B cell (primary cell): ENCODE results near the gene CYP4F22. TPM values are rescaled to one million over a fixed set of nuclear protein-coding genes. Genes with fewer than 3 reads are reported as not detected.

ENCODE experiments used
- ATAC-seq: fragments of 200-7000 bp; cut with Tn5 transposase; one replicate; pipeline ENCODE4 v1.10.0; 2021; ENCODE audit warnings: low read depth, mild to moderate bottlenecking, moderate number of reproducible peaks, moderate library complexity
- CTCF ChIA-PET: fragments of 350-600 bp; sonication (Branson Sonifier 250); formaldehyde crosslinking; loops from one replicate; lab custom pipeline; 2021; ENCODE audit warnings: antibody characterized with exemption, inconsistent platforms; lab: Charles Lee
- POLR2A ChIA-PET: fragments of 350-600 bp; sonication (Branson Sonifier 250); formaldehyde crosslinking; loops from one replicate; lab custom pipeline; 2021; ENCODE audit warnings: antibody characterized with exemption; lab: Charles Lee
- DNase-seq: peaks from one replicate; pipeline ENCODE4 v3.0.0; 2013
- H2AFZ ChIP-seq: 2 replicates; pipeline ENCODE4 v1.6.1; 2012; ENCODE audit warnings: mild to moderate bottlenecking, low read depth, low read length; ENCODE audit not compliant: insufficient read depth, poor library complexity, severe bottlenecking
- H3K27ac ChIP-seq, 2 donors: 1 replicate in 1 of 2; 2 replicates in 1 of 2; pipeline ENCODE4 v1.5.1; 2012 to 2013; ENCODE audit warnings: low read length in 2 of 2, mild to moderate bottlenecking in 2 of 2, moderate library complexity in 1 of 2
- H3K27me3 ChIP-seq, 4 experiments: fragments of 200-600 bp in 1 of 4; sonication (generic) in 1 of 4; replicated peaks in 1 of 4; 1 replicate in 2 of 4; 2 replicates in 2 of 4; pipeline versions ENCODE4 v1.6.1 to v1.7.0; 2013 to 2016; ENCODE audit warnings: low read length in 3 of 4, mild to moderate bottlenecking in 2 of 4, mixed read lengths in 1 of 4, moderate library complexity in 1 of 4; ENCODE audit not compliant: insufficient read depth in 4 of 4, control insufficient read depth in 3 of 4; ENCODE audit errors: control extremely low read depth in 1 of 4
- H3K36me3 ChIP-seq, 2 experiments: replicated peaks in 1 of 2; 1 replicate in 1 of 2; 2 replicates in 1 of 2; pipeline versions ENCODE4 v1.6.1 to v1.7.1; 2013; ENCODE audit warnings: low read length in 1 of 2; ENCODE audit not compliant: insufficient read depth in 2 of 2, control insufficient read depth in 1 of 2; ENCODE audit errors: control extremely low read depth in 1 of 2, extremely low read depth in 1 of 2
- H3K4me1 ChIP-seq, 2 donors: fragments of 200-600 bp in 1 of 2; sonication (generic) in 1 of 2; 1 replicate in 1 of 2; 2 replicates in 1 of 2; pipeline versions ENCODE4 v1.5.1 to v1.6.1; 2013 to 2017; ENCODE audit warnings: low read length in 2 of 2; ENCODE audit not compliant: control insufficient read depth in 2 of 2, insufficient read depth in 2 of 2
- H3K4me2 ChIP-seq: replicated peaks from 2 replicates; pipeline ENCODE3; 2012; ENCODE audit warnings: mild to moderate bottlenecking, low read depth, low read length; ENCODE audit not compliant: poor library complexity, severe bottlenecking
- H3K4me3 ChIP-seq, 5 experiments: fragments of 200-600 bp in 1 of 5; sonication (generic) in 1 of 5; 1 replicate in 3 of 5; 2 replicates in 2 of 5; pipeline versions ENCODE4 v1.5.1 to v1.7.0; 2011 to 2016; ENCODE audit warnings: low read length in 4 of 5, mild to moderate bottlenecking in 4 of 5, low read depth in 2 of 5, control low read depth in 1 of 5, moderate library complexity in 1 of 5; ENCODE audit not compliant: insufficient read depth in 1 of 5; ENCODE audit errors: control extremely low read depth in 1 of 5, extremely low read depth in 1 of 5
- H3K79me2 ChIP-seq: fragments of 200-600 bp; sonication (generic); one replicate; pipeline ENCODE4 v1.6.0; 2016; ENCODE audit warnings: low read length; ENCODE audit not compliant: control insufficient read depth, insufficient read depth
- H3K9ac ChIP-seq: fragments of 200-600 bp; sonication (generic); 2 replicates; pipeline ENCODE4 v1.6.1; 2017; ENCODE audit warnings: mild to moderate bottlenecking, low read length, moderate library complexity
- H3K9me3 ChIP-seq, 3 donors: one replicate each; pipeline versions ENCODE4 v1.6.1 to v1.7.1; 2013; ENCODE audit warnings: low read length in 2 of 3; ENCODE audit not compliant: control insufficient read depth in 2 of 3, insufficient read depth in 1 of 3; ENCODE audit errors: control extremely low read depth in 1 of 3
- H4K20me1 ChIP-seq: 2 replicates; pipeline ENCODE4 v1.6.0; 2012; ENCODE audit warnings: mild to moderate bottlenecking, low read length; ENCODE audit not compliant: insufficient read depth, control insufficient read depth, poor library complexity, severe bottlenecking
- H3K27ac Mint-ChIP-seq: one replicate; pipeline ENCODE4 v1.8.0; 2021; ENCODE audit warnings: mixed read lengths
- H3K27me3 Mint-ChIP-seq: one replicate; pipeline ENCODE4 v1.8.0; 2021; ENCODE audit warnings: mixed read lengths
- H3K4me1 Mint-ChIP-seq: one replicate; pipeline ENCODE4 v1.8.0; 2021; ENCODE audit warnings: mixed read lengths
- H3K4me3 Mint-ChIP-seq: one replicate; pipeline ENCODE4 v1.8.0; 2021; ENCODE audit warnings: mixed read lengths
- H3K9me3 Mint-ChIP-seq: one replicate; pipeline ENCODE4 v1.8.0; 2022; ENCODE audit warnings: mixed read lengths; ENCODE audit not compliant: insufficient read depth
- CTCF ChIP-seq: fragments of 200-600 bp; IDR thresholded peaks from one replicate; pipeline ENCODE4 v1.8.0; 2022; ENCODE audit warnings: antibody characterized with exemption, mild to moderate bottlenecking
- EZH2 ChIP-seq: IDR thresholded peaks from 2 replicates; pipeline ENCODE4 v1.6.1; 2012; ENCODE audit warnings: borderline replicate concordance, low read depth, mild to moderate bottlenecking, moderate library complexity, low read length; ENCODE audit not compliant: insufficient read depth, poor library complexity, severe bottlenecking
- WGBS: methylation state at CpG from one replicate; pipeline ENCODE4 v1.1.5; 2013; ENCODE audit warnings: missing lambda C conversion rate; ENCODE audit not compliant: insufficient coverage; 5-methylcytosine and 5-hydroxymethylcytosine counted together
- intact Hi-C: fragments of 100-400 bp; cut with micrococcal nuclease; formaldehyde crosslinking; loops from one replicate; pipeline ENCODE4 v1.10.0; 2022
- polyA plus RNA-seq: library from polyadenylated mRNA; depleted of rRNA; stranded (reverse); fragments of >200 nt; gene quantifications from 2 replicates; pipeline ENCODE4 v1.2.3, GENCODE V29; 2012
- total RNA-seq, 2 donors: library from RNA; stranded (reverse); fragments of 120-200 nt in 1 of 2; gene quantifications; 1 replicate in 1 of 2; 2 replicates in 1 of 2; pipeline versions ENCODE4 v1.2.3 to v1.2.4, GENCODE V29; 2013 to 2022

CYP4F22 gene
- total and polyA plus RNA-seq, 2 donors (not counting 1 experiment from before 2014, with no cell fraction given), result 0.03 TPM; not detected in 1

- H3K9ac ChIP-seq, result no peak overlapping the region
Observed at GRCh38 chr19:15540435-15540834, 32.1 kb downstream of the CYP4F22 start.

GRCh38 chr19:15544283-15544682, 36.0 kb downstream of the CYP4F22 start:
- Histone ChIP-seq H3K4me2 (no peak overlapping the region), H3K27me3 (peaks cover 0 to 15% (median 0%) of the 10 kb centered on the region in 4 experiments), H3K4me3 (no peak overlapping the region), H3K36me3 (no peaks in the 10 kb centered on the region), H3K79me2 (no peaks in the 10 kb centered on the region), H3K27ac (no peak overlapping the region), H3K9ac (no peak overlapping the region), H3K4me1 (no peaks in the 10 kb centered on the region), H4K20me1 (no peaks in the 10 kb centered on the region), H2AFZ (no peak overlapping the region), H3K9me3 (no peaks in the 10 kb centered on the region)
- ChIA-PET CTCF (interaction anchor here (1.5 kb wide), 1 partner anchor 11 kb away, joined by 5 read pairs; no protein-coding TSS in a partner anchor), POLR2A (no interaction called here)
- TF ChIP-seq EZH2, result no peak
- no peak for TF ChIP-seq CTCF
- H3K4me3 Mint-ChIP-seq, result no peak overlapping the region
- H3K4me1 Mint-ChIP-seq, result no peaks in the 10 kb centered on the region
- no peak overlapping the region for H3K27ac Mint-ChIP-seq
- H3K27me3 Mint-ChIP-seq, result peaks cover 18% of the 10 kb centered on the region
- H3K9me3 Mint-ChIP-seq, result no peaks in the 10 kb centered on the region
- intact Hi-C loops, result no loop called here
- ATAC-seq (no peak), DNase-seq (no peak)

More at GRCh38 chr19:15540435-15540834, 32.1 kb downstream of the CYP4F22 start:
- TF ChIP-seq EZH2 (no peak), CTCF (no peak)
- intact Hi-C loops, result no loop called here
- H3K36me3 ChIP-seq, result no peaks in the 10 kb centered on the region
- H4K20me1 ChIP-seq, result no peaks in the 10 kb centered on the region
- H3K27me3 Mint-ChIP-seq, result peaks cover 19% of the 10 kb centered on the region
- no peak for ATAC-seq
- no peaks in the 10 kb centered on the region for H3K9me3 Mint-ChIP-seq
- no peak overlapping the region for H3K27ac ChIP-seq
- H3K4me3 ChIP-seq, result no peak overlapping the region
- no peaks in the 10 kb centered on the region for H3K79me2 ChIP-seq
- no peaks in the 10 kb centered on the region for H3K9me3 ChIP-seq
- H3K4me3 Mint-ChIP-seq, result no peak overlapping the region
- CTCF ChIA-PET, result interaction anchor here (0.7 kb wide), 1 partner anchor 371 kb away, joined by 3 read pairs; no protein-coding TSS in a partner anchor
- H3K27ac Mint-ChIP-seq, result no peak overlapping the region
- 95% methylated on average over 19 of the region's 20 CpGs for WGBS
- H3K27me3 ChIP-seq, result peaks cover 0 to 20% (median under 1%) of the 10 kb centered on the region in 4 experiments
- no peak overlapping the region for H3K4me2 ChIP-seq
- H3K4me1 Mint-ChIP-seq, result no peaks in the 10 kb centered on the region
- H3K4me1 ChIP-seq, result no peaks in the 10 kb centered on the region
- no peak for DNase-seq
- H2AFZ ChIP-seq, result no peak overlapping the region
- POLR2A ChIA-PET, result no interaction called here
